CD4-positive, alpha-beta T cell treated with Interleukin-10 for 1 hour (primary cell): ENCODE results near the gene CCDC106.

Experiments
- DNase-seq: peaks from one replicate; pipeline ENCODE4 v3.0.0-alpha.2; 2020

Gene CCDC106

DNA sequence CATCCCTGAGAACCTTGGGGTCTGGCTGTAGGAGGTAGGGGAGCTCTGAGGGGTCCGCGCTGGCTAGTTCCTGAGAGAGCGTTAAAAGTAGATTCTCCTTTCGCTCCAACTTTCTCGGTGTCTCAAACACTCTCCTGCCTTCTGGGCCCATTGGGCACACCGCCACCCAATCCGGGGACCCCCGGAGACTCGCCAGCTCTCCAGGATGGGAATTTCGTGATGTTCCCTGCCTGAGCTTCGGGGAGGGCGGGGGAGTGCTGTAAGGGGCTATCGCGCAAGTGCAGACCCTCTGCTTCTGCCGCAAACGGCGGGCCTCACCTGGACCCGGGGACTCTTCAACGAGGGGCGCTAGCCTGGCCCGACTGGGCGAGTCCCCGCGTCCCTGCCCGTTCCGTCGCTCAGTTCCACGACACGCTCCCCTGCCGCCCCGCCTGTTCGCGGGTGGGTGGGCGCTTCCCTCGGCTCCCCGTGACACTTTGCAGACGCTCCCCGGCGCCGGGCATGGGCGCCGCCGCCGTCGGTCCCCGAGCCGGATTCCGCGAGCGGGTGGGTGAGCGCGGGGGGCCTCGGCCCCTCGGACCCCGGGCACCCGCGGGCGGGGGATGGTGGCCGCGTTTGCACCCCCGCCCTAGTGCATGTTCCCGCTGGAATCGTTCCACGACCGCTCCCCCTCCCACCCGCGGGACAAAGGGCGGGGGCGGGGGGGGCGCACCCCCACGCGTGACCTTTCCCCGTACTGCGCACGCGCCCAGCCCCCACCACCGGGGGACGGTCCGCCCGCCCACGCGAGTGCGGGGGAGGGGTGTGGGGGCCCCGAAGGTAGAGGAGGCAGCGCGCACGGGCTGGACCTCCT is at the start of gene CCDC106:
TSS of gene CCDC106 (plus strand) at position 481 of the 853 bp plus-strand sequence. CDS start 835 bp downstream, outside the sequence.
- DNase-seq: peak; percentile 47

- peak; percentile 96 for DNase-seq
Observed at GRCh38 chr19:55598719-55599467, 49.1 kb upstream of the CCDC106 start.

GRCh38 chr19:55599468-55599841 is 48.6 kb upstream of the CCDC106 start, which contains the start of gene FIZ1:
FIZ1 (minus strand) TSS chr19:55599517; CDS start chr19:55597865, 1,652 bp downstream.
- DNase-seq: peak; percentile 98

- DNase-seq: peak; percentile 91
Observed at GRCh38 chr19:55599842-55600661, 48.0 kb upstream of the CCDC106 start, which contains the start of gene ZNF524. ZNF524 (plus strand) TSS chr19:55600288; CDS start chr19:55602113, 1,825 bp downstream.

DNA sequence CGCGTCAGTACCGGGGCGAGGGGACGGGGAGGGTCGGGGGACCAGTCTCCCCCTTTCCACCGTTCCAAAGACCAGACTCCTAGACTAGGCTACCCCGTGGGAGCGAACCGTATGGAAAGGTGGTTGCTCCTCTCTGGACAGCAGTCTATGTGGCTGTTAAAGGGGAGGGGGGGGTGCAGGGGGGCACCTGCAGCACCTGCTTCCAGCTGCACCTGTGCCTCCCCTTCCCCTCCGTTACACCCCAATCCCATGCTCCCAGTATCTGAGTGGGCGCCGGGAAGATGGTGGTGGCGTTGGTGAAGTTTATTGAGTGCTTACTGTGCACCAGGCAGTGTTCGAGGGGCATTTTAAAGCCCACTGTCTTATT is 47.4 kb upstream of the CCDC106 start:
- DNase-seq: no peak

DNA sequence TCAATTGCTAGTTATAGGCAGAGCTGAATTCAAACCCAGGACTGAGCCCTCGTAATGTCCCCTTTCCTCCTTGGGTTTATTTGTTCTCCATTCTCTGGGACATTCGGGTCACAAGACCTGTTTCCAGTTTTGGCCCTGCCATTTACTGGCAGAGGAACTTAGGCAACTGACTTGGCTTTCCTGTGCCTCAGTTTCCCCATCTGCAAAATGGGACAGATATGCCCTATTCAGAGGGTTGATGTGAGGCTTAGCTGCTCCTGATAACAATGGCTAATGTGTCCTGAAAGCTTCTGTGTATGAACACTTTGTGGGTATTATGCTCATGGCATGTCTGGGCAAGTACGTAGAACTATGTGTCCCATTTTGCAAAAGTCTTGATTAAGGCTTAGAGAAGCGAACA is 46.9 kb upstream of the CCDC106 start:
- no peak for DNase-seq

GRCh38 chr19:55602104-55603001 is 45.7 kb upstream of the CCDC106 start:
- DNase-seq: no peak

DNA sequence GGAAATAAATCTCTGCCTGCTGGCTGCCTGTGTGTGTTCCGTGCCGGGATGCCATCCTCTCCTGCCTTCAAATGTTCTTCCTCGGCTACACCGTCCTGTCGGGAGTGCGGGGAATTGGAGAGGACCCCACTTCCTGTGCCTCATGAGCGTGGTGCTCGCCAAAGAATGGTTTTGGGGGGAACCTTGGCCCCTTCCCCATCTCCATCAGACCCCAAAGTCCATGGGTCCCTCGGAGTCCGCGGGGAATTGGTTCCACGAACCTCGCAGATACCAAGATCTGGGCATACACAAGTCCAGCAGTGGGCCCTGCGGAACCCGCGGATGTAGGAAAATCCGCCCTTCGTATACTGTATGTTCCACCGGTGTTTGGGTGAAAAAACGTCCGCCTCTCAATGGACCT is 44.9 kb upstream of the CCDC106 start:
- DNase-seq: no peak

DNA sequence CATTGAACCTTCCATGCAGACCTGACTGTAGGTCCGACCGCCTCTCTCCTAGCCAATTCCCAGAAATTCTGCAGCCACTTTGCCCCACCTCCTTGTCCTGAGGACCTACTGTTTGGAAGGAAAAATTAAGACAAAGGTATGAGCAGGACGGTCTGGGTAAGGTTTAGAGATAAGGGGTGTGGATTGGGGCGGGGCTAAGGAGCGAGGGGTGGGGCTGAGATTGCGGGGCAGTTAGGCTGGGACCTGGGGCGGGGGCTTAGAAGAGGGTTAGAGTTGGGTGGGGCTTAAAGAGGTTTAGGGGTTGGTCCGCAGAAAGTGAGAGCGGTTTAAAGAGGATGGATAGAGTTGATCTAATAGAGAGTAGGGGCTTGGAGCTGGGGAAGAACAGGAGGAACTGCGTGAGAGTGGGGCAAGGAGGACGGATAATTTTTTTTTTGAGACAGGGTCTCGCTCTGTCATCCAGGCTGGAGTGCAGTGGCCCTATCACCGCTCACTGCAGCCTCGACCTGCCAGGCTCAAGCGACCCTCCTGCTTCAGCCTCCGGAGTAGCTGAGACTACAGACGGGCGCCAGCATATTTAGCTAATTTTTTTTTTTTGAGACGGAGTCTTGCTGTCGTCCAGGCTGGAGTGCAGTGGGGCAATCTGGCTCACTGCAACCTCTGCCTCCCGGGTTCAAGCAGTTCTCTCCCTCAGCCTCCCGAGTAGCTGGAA is 44.3 kb upstream of the CCDC106 start:
- DNase-seq: no peak

DNA sequence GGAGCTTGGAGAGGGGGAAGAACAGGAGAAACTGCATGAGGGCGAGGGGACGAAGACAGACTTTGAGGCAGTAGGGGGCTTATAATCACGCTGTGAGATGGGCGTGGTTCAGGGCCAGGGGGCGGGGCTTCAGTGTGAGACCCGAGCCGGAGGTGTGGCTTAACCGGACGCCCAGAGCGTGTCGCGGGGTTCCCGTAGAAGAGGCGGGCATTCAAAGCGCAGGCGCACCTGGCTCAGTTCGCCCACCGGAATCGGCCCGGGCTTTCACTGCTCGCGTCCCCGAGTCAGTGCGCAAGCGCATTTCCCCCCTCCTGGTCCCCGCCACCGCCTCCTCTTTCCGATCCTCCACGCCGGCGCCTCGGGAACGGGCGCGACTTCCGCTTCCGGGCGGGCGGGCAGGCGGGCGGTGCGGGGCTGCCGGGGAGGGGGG is 42.8 kb upstream of the CCDC106 start:
- DNase-seq: peak; percentile 99

GRCh38 chr19:55605637-55606470 is 42.2 kb upstream of the CCDC106 start, which contains the start of gene ZNF865:
ZNF865 (plus strand) TSS chr19:55605647; CDS start chr19:55613619, 7,972 bp downstream.
- DNase-seq: peak; percentile 76

DNA sequence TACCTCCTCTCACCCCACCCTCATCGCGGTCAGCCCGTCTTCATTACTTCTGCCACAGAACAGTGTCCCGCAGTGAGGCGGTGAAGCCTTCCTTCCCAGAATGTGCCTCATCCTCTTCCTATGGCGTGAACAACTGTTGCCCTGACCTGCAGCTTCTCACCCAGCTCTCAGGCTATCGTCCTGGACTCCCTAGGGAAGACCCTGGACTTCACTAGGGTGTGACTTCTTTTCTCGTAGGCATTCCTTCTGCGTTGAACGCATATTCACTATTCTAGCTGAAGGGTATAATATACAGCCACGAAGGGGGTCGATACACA is 41.6 kb upstream of the CCDC106 start:
- DNase-seq: no peak

GRCh38 chr19:55606817-55607216 is 41.2 kb upstream of the CCDC106 start:
- no peak for DNase-seq

- no peak for DNase-seq
Observed at GRCh38 chr19:55609326-55609725, 38.7 kb upstream of the CCDC106 start.

GRCh38 chr19:55611300-55611982 is 36.6 kb upstream of the CCDC106 start:
- no peak for DNase-seq

GRCh38 chr19:55611983-55612645 is 35.9 kb upstream of the CCDC106 start:
- DNase-seq: no peak

DNA sequence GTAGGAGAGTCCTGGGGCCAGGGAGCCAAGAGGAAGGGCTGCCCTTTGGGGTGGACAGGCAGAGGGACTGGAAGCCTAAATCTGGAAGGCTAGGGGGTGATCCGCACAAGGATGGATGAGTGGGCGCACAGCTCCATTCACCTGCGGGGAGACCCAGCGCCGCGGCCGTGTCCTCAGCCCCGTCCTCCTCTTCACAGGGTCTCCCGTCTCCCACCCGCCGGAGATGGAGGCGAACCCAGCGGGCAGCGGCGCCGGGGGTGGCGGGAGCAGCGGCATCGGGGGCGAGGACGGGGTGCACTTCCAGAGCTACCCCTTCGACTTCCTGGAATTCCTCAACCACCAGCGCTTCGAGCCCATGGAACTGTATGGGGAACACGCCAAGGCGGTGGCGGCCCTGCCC is 34.6 kb upstream of the CCDC106 start:
- no peak for DNase-seq

- DNase-seq: no peak
Observed at GRCh38 chr19:55613930-55614710, 33.9 kb upstream of the CCDC106 start.
